HepG2 (cell line): ENCODE results near the gene NARS2. TPM values are rescaled to one million over a fixed set of nuclear protein-coding genes. Genes with fewer than 3 reads are reported as not detected.

Source experiments
- ATAC-seq: fragments of 200-7000 bp; cut with Tn5 transposase; 3 replicates; pipeline ENCODE4 v1.9.1; 2020; ENCODE audit warnings: mild to moderate bottlenecking, moderate library complexity
- BruUV-seq: library from RNA; stranded (reverse); fragments of 400-500 nt; replicated peaks from 2 replicates; lab custom pipeline; 2021; lab: Mats Ljungman, UMichigan
- CTCF ChIA-PET: fragments of 300-600 bp; formaldehyde crosslinking; extraction: SDS; loops from one replicate; lab custom pipeline; 2021; ENCODE audit warnings: low total read pairs, inconsistent platforms, low intra/inter-chr PET ratio; lab: Yijun Ruan, JAX
- POLR2A ChIA-PET: fragments of 350-600 bp; sonication (Branson Sonifier 250); formaldehyde crosslinking; loops from one replicate; lab custom pipeline; 2020; ENCODE audit warnings: antibody characterized with exemption, inconsistent platforms; lab: Yijun Ruan, JAX
- DNase-seq: peaks from one replicate; pipeline ENCODE4 v3.0.0-alpha.2; 2015; ENCODE audit warnings: low spot score
- FAIRE-seq: peaks from 3 replicates; lab custom pipeline; 2011; peaks lifted over from hg19 to GRCh38; lab: Jason Lieb, UNC
- H2AFZ ChIP-seq: one replicate; pipeline ENCODE4 v1.6.1; 2011; ENCODE audit warnings: low read length, inconsistent platforms
- H3K27ac ChIP-seq: fragments of 300-600 bp; 3 replicates; pipeline ENCODE4 v1.8.0; 2011; ENCODE audit warnings: mixed run types, mild to moderate bottlenecking, mixed read lengths, low read length, inconsistent platforms; ENCODE audit not compliant: insufficient read depth; ENCODE audit errors: extremely low read length
- H3K27me3 ChIP-seq, 2 experiments: fragments of 200-600 bp in 1 of 2; 2 replicates in 1 of 2; 3 replicates in 1 of 2; pipeline versions ENCODE4 v1.6.0 to v1.8.0; 2011; ENCODE audit warnings: low read length in 2 of 2, mild to moderate bottlenecking in 2 of 2, moderate library complexity in 2 of 2, inconsistent platforms in 1 of 2; ENCODE audit not compliant: insufficient read depth in 2 of 2, control insufficient read depth in 1 of 2
- H3K36me3 ChIP-seq, 2 experiments: fragments of 200-600 bp in 1 of 2; replicated peaks in 1 of 2; 2 replicates in 1 of 2; 3 replicates in 1 of 2; pipeline versions ENCODE4 v1.5.1 to v1.8.0; 2011; ENCODE audit warnings: low read length in 2 of 2, inconsistent platforms in 1 of 2; ENCODE audit not compliant: insufficient read depth in 2 of 2, control insufficient read depth in 1 of 2
- H3K4me1 ChIP-seq: 2 replicates; pipeline ENCODE4 v1.5.1; 2012; ENCODE audit warnings: low read length, inconsistent platforms; ENCODE audit not compliant: insufficient read depth
- H3K4me2 ChIP-seq: 2 replicates; pipeline ENCODE4 v1.6.0; 2011; ENCODE audit warnings: low read depth, low read length, inconsistent platforms
- H3K4me3 ChIP-seq, 3 experiments: fragments of 200-600 bp in 1 of 3; sonication (generic), shearing (Covaris generic) in 1 of 3; replicated peaks in 1 of 3; 2 replicates each; pipeline ENCODE4 v1.5.1; 2011 to 2016; ENCODE audit warnings: low read length in 3 of 3, inconsistent platforms in 2 of 3, low read depth in 2 of 3, mild to moderate bottlenecking in 2 of 3, control low read depth in 1 of 3, mixed read lengths in 1 of 3; ENCODE audit not compliant: insufficient read depth in 1 of 3
- H3K79me2 ChIP-seq: one replicate; pipeline ENCODE4 v1.6.1; 2011; ENCODE audit warnings: low read length, inconsistent platforms; ENCODE audit not compliant: insufficient read depth
- H3K9ac ChIP-seq: 2 replicates; pipeline ENCODE4 v1.6.0; 2011; ENCODE audit warnings: mild to moderate bottlenecking, low read depth, low read length, inconsistent platforms; ENCODE audit not compliant: insufficient read depth
- H3K9me3 ChIP-seq: 2 replicates; pipeline ENCODE4 v1.5.1; 2012; ENCODE audit warnings: mild to moderate bottlenecking, low read length
- H4K20me1 ChIP-seq: 2 replicates; pipeline ENCODE4 v1.6.0; 2011; ENCODE audit warnings: inconsistent platforms, mild to moderate bottlenecking, low read length, moderate library complexity; ENCODE audit not compliant: insufficient read depth
- ATF7 ChIP-seq, 2 experiments: fragments of 450-650 bp in 1 of 2; sonication (generic) in 1 of 2; formaldehyde crosslinking in 1 of 2; IDR thresholded peaks; 2 replicates each; pipeline versions ENCODE4 v1.4.0 to v1.6.1; 2016 to 2020; ENCODE audit warnings: antibody characterized with exemption in 1 of 2, mild to moderate bottlenecking in 1 of 2, missing genetic modification reagents in 1 of 2
- HNRNPUL1 ChIP-seq: fragments of 200-400 bp; formaldehyde crosslinking; IDR thresholded peaks from 2 replicates; pipeline ENCODE4 v1.6.1; 2017; ENCODE audit warnings: low read depth, mild to moderate bottlenecking, low read length, moderate library complexity
- PAF1 ChIP-seq: IDR thresholded peaks from 2 replicates; pipeline ENCODE4 v1.6.1; 2016; ENCODE audit warnings: missing genetic modification reagents, missing compliant biosample characterization
- POLR2A ChIP-seq, 2 experiments: IDR thresholded peaks; 2 replicates each; pipeline ENCODE4 v1.6.1; 2011; ENCODE audit warnings: low read depth in 2 of 2, low read length in 2 of 2, mild to moderate bottlenecking in 1 of 2, moderate library complexity in 1 of 2; ENCODE audit not compliant: insufficient read depth in 1 of 2
- RBM22 ChIP-seq: fragments of 200-400 bp; formaldehyde crosslinking; optimal IDR thresholded peaks from 2 replicates; pipeline ENCODE3; 2017; ENCODE audit warnings: mild to moderate bottlenecking, low read length, moderate library complexity
- SIX1 ChIP-seq: sonication (generic); formaldehyde crosslinking; IDR thresholded peaks from 2 replicates; pipeline ENCODE4 v1.4.0; 2020; ENCODE audit warnings: missing genetic modification reagents, borderline replicate concordance
- THRA ChIP-seq: sonication (generic); formaldehyde crosslinking; IDR thresholded peaks from 2 replicates; pipeline ENCODE4 v1.4.0; 2020; ENCODE audit warnings: missing genetic modification reagents, borderline replicate concordance
- ZFAT ChIP-seq: sonication (generic); formaldehyde crosslinking; conservative IDR thresholded peaks from 2 replicates; pipeline ENCODE4 v1.8.1; 2023; ENCODE audit warnings: missing genetic modification reagents, inconsistent platforms
- ZNF121 ChIP-seq: sonication (generic); formaldehyde crosslinking; IDR thresholded peaks from 2 replicates; pipeline ENCODE4 v1.5.0; 2020; ENCODE audit warnings: mild to moderate bottlenecking, missing genetic modification reagents
- ZNF207 ChIP-seq: fragments of 450-650 bp; IDR thresholded peaks from 2 replicates; pipeline ENCODE4 v1.6.1; 2016; ENCODE audit warnings: antibody characterized with exemption, borderline replicate concordance
- WGBS: methylation state at CpG from one replicate; pipeline ENCODE4 v1.1.6; 2017; ENCODE audit warnings: low lambda C conversion rate; 5-methylcytosine and 5-hydroxymethylcytosine counted together
- in situ Hi-C: cut with HindIII; loops from 2 replicates; pipeline ENCODE4 v1.10.0; 2017; ENCODE audit warnings: low pct_unique_long_range_greater_than_20kb; ENCODE audit not compliant: extremely low pct_ligation_motif_present
- intact Hi-C: fragments of 100-400 bp; cut with micrococcal nuclease; formaldehyde crosslinking; loops from one replicate; pipeline ENCODE4 v1.10.0; 2022; ENCODE audit not compliant: unreplicated experiment
- polyA plus RNA-seq, 8 experiments: library from polyadenylated mRNA; depleted of rRNA in 3 of 8; stranded (reverse) in 7 of 8; unstranded in 1 of 8; fragments of >200 nt; fragmentation: Illumina TruSeq in 4 of 8; extraction: Trizol in 4 of 8; gene quantifications; 2 replicates each; pipeline versions ENCODE4 v1.2.1 to v1.2.3, GENCODE V29; 2011 to 2016; ENCODE audit warnings: low read depth in 4 of 8, missing spikeins in 1 of 8, mixed read lengths in 1 of 8; ENCODE audit not compliant: insufficient read depth in 1 of 8
- total RNA-seq, 5 experiments: library from RNA; depleted of rRNA; stranded (reverse); fragments of >200 nt; fragmentation: Illumina TruSeq; extraction: Trizol; gene quantifications; 2 replicates each; pipeline ENCODE4 v1.2.3, GENCODE V29; 2016; ENCODE audit warnings: low read depth in 1 of 5
- TF ChIP-seq, protein P1 (sequence below): IDR thresholded peaks from 2 replicates; pipeline ENCODE4 v1.6.1; 2016; ENCODE audit warnings: low read depth, control low read depth
- TF ChIP-seq, protein P2 (sequence below): sonication (generic); formaldehyde crosslinking; IDR thresholded peaks from 2 replicates; pipeline ENCODE4 v1.8.0; 2022; ENCODE audit warnings: mild to moderate bottlenecking, missing genetic modification reagents, moderate library complexity

NARS2 gene
- total and polyA plus RNA-seq, 2 of the 13 experiments (the other 11 are each of a cell fraction or from before 2014, with no cell fraction given): 45.9 to 65.0 TPM

GRCh38 chr11:78520230-78520629 lies 54.4 kb downstream of the NARS2 start:
- TF ChIP-seq ATF7 (IDR thresholded peaks at IDR 0.05): peak; percentile 70
- no peak for TF ChIP-seq ATF7 (CRISPR knock-in tag; IDR thresholded peaks at IDR 0.05)
- TF ChIP-seq, protein P1, sequence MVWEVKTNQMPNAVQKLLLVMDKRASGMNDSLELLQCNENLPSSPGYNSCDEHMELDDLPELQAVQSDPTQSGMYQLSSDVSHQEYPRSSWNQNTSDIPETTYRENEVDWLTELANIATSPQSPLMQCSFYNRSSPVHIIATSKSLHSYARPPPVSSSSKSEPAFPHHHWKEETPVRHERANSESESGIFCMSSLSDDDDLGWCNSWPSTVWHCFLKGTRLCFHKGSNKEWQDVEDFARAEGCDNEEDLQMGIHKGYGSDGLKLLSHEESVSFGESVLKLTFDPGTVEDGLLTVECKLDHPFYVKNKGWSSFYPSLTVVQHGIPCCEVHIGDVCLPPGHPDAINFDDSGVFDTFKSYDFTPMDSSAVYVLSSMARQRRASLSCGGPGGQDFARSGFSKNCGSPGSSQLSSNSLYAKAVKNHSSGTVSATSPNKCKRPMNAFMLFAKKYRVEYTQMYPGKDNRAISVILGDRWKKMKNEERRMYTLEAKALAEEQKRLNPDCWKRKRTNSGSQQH (CRISPR knock-in tag): no peak
- Histone ChIP-seq H3K27me3 (no peaks in the 10 kb centered on the region; a peak in 1 of 5 replicates), H3K4me2 (no peak overlapping the region), H3K9me3 (no peaks in the 10 kb centered on the region), H3K36me3 (peaks cover 2 to 23% of the 10 kb centered on the region in 2 experiments; a peak in 3 of 5 replicates), H3K4me1 (no peaks in the 10 kb centered on the region), H3K4me3 (no peak overlapping the region), H3K9ac (no peak overlapping the region), H4K20me1 (0 out of 2 replicates have a peak, but pooled peaks cover 2% of the 10 kb centered on the region), H3K27ac (no peak overlapping the region), H2AFZ (no peak overlapping the region), H3K79me2 (no peaks in the 10 kb centered on the region)
- DNase-seq (no peak), ATAC-seq (no peak), FAIRE-seq (no peak)
- intact Hi-C loops (no loop called here), in situ Hi-C loops (no loop called here)
- 97% methylated on average over 1 of the region's 1 CpG for WGBS
- POLR2A ChIA-PET: no interaction called here
- CTCF ChIA-PET: no interaction called here
- no TSS peak for BruUV-seq

- in situ Hi-C loops: no loop called here
- no peak for ATAC-seq
Measured at GRCh38 chr11:78516281-78516680, 58.4 kb downstream of the NARS2 start.

More at GRCh38 chr11:78516281-78516680, 58.4 kb downstream of the NARS2 start:
- Histone ChIP-seq H3K9ac (no peak overlapping the region), H3K4me3 (no peak overlapping the region), H3K4me2 (no peak overlapping the region), H2AFZ (no peak overlapping the region), H4K20me1 (0 out of 2 replicates have a peak, but pooled peaks cover 2% of the 10 kb centered on the region), H3K36me3 (peaks cover 3 to 30% of the 10 kb centered on the region in 2 experiments; a peak in 2 of 5 replicates), H3K9me3 (no peaks in the 10 kb centered on the region), H3K79me2 (no peaks in the 10 kb centered on the region), H3K27me3 (no peaks in the 10 kb centered on the region; a peak in 1 of 5 replicates), H3K27ac (no peak overlapping the region), H3K4me1 (no peaks in the 10 kb centered on the region)
- BruUV-seq: no TSS peak
- TF ChIP-seq RBM22 (no peak), PAF1 (CRISPR knock-in tag) (no peak), HNRNPUL1 (no peak), SIX1 (no peak), POLR2A (IDR thresholded peaks at IDR 0.05; ENCODE audit: insufficient read depth in 1 of 2, low read depth in 2 of 2, low read length in 2 of 2) (no peak), ZNF121 (CRISPR knock-in tag) (no peak), ZFAT (CRISPR knock-in tag) (no peak), THRA (no peak), ZNF207 (no peak)
- TF ChIP-seq, protein P2, sequence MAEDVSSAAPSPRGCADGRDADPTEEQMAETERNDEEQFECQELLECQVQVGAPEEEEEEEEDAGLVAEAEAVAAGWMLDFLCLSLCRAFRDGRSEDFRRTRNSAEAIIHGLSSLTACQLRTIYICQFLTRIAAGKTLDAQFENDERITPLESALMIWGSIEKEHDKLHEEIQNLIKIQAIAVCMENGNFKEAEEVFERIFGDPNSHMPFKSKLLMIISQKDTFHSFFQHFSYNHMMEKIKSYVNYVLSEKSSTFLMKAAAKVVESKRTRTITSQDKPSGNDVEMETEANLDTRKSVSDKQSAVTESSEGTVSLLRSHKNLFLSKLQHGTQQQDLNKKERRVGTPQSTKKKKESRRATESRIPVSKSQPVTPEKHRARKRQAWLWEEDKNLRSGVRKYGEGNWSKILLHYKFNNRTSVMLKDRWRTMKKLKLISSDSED (CRISPR knock-in tag): no peak
- FAIRE-seq (no peak), DNase-seq (no peak)
- ChIA-PET POLR2A (no interaction called here), CTCF (no interaction called here)
- intact Hi-C loops: no loop called here
- 97% methylated on average over 4 of the region's 4 CpGs for WGBS
